HG03159 (cell line): ENCODE data around the gene ZNF480.
"Not testable (repeated sequence)": the region's sequence is repeated elsewhere in the genome, so short reads cannot be mapped to it uniquely, and the experiment has no call there.

ENCODE experiments used
- ATAC-seq: cut with Tn5 transposase; IDR thresholded peaks from one replicate; pipeline ENCODE4 v1.9.1; 2021; ENCODE audit warnings: mild to moderate bottlenecking, moderate library complexity; ENCODE audit not compliant: unreplicated experiment

ZNF480 gene

GRCh38 chr19:52296773-52297600 is at the start of gene ZNF480:
TSS of gene ZNF480 (plus strand) at chr19:52297169. CDS start at chr19:52300413, 3,244 bp downstream.
- no peak for ATAC-seq

DNA sequence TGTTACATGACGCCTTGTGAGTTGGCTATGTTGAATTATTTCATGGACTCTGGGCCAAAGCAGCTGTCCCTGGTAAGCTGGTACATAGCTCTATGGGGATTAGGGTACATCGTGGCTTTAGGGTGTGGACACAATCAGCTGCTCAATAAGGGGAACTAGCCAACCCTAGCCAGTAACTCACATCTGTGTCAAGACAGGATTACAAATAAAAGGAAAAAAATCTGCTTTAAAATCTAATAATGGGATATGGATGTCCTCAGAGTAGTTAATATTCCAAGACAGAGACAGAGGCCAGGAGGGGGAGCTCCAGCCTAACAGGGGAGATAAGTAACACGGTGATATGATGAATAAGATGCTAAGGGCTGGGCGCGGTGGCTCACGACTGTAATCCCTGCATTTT is 48.7 kb upstream of the ZNF480 start:
- ATAC-seq = no peak

DNA sequence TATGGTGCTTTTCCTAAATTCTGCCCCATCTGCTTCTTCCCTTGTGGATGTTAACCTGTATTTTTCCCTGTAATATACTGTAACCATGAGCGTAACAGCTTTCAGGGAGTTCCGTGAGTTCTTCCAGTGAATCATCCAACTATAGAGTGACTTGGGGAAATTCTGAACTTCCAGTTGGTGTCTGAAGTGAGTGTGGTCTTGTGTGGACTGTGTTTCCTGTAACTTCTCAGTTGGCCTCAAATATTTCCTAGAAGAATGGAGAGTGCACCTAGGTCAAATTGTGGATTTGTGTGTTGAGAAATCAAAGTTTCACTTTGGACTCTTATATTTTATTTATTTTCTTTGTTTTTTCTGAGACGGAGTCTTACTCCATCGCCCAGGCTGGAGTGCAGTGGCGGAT is 38.5 kb upstream of the ZNF480 start:
- ATAC-seq = no peak

- ATAC-seq = not testable (repeated sequence)
Measured at GRCh38 chr19:52265556-52265955, 31.4 kb upstream of the ZNF480 start.

DNA sequence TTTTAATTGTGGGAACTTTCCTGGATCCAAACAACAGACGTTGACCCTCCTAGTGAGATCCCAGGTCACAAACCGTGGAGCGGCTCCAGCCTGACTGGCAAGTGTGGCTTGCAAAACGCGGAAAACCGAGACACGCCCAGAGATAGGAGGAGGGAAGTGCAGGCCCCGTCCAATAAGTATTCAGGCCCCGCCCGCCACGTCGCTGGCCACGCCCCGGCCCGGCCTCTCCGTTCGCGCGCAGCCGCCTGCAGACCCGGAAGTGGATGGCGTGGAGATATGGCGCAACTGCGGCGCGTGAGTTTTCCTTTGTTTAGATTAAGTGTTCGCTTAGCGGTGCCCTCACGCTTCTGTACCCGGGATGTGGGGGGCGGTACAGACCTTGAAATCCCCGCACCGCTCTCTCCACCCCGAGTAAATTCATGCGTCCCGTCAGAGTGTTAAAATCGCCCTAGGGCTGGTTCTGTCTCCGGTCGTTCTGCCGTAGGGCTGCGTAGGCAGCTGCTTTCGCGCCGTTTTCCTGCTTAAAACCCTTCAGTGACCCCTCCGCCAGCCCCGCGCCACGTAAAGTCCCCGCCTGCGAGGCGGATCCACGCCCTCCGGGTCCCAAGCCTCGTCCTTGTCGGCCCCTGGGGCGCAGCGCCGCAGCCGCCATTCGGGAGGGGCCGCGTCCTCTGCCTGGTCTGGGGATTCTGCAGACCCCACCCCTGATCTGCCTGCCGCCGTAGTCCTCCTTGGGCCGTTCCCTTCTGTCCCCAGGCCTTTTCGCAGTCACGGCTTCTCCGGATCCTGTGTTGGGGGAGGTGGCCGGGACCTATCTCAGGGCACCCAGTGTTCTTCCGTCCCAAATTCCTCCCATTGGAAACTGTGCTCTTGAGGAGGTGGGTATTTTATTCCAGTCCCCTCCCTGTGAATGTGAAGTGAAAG is 27.4 kb upstream of the ZNF480 start, which contains the start of gene ZNF766:
Gene ZNF766, plus strand, starts transcription at position 250 of the 924 bp plus-strand sequence. Its CDS starts 27 bp downstream, at position 277.
- peak; percentile 98 for ATAC-seq

GRCh38 chr19:52270266-52270885 is 26.6 kb upstream of the ZNF480 start:
- ATAC-seq = no peak

DNA sequence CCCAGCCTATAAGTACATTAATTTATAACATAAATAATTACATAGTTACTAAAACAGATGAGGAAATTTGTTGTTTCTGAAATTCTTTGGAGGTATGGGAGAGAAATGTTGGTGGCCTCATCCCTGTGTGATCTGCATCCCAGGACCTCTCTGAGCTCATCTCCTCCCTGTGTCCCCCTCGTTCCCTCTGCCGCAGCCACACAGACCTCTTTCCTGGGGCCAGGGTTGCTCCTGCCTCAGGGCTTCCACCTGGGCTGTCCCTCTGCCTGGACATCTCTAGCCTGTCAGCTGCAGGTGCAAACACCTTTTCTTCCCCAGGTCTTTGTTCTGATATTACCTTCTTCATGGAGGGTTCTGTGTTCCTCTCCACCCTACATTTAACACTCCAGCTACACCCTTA is 23.7 kb upstream of the ZNF480 start:
- no peak for ATAC-seq

- ATAC-seq = no peak
Measured at GRCh38 chr19:52274191-52274590, 22.8 kb upstream of the ZNF480 start.

- ATAC-seq = no peak
Measured at GRCh38 chr19:52275988-52276387, 21.0 kb upstream of the ZNF480 start.

DNA sequence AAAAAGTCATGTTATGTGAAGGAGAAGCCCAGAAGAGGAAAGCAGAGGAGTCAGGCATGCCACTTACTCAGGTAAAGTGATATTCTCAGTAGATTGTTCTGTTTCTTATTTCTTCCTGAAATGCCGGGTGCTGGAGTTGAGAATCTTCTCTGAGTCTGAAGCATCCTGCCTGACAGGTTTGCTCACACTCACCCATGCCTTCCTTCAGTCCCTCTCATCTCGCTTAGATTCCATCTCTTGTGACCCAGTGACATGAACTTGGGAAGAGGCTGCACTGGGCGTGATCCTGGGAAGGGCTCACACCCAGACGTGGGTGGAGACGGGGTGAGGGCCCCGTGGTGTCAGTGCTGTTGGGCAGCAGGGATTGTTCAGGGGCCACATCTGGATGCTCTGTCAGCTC is 19.5 kb upstream of the ZNF480 start:
- ATAC-seq = no peak

GRCh38 chr19:52286256-52286655 is 10.7 kb upstream of the ZNF480 start:
- ATAC-seq = no peak

DNA sequence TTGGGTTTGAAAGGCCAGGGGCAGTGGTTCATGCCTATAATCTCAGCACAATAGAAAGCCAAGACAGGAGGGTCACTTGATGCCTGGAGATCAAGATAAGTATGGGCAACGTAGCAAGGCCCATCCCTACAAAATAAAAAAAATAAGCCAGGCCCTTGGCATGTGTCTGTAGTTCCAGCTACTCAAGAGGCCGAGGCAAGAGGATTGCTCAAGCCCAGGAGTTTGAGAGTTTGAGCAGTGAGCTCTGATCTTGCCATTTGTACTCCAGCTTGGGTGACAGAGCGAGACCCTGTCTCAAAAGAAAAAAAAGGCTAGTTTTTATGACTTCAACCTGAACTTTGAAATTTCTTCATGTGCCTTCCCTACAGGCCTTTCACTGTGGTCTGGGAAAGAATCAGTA is 5.2 kb upstream of the ZNF480 start:
- ATAC-seq = no peak

DNA sequence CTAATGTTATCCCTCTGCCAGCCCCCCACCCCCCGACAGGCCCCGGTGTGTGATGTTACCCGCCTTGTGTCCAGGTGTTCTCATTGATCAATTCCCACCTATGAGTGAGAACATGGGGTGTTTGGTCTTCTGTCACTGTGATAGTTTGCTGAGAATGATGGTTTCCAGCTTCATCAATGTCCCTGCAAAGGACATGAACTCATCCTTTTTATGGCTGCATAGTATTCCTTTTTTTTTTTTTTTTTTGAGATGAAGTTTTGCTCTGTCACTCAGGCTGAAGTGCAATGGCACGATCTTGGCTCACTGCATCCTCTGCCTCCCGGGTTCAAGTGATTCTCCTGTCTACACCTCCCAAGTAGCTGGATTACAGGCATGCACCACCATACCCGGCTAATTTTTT is 4.0 kb upstream of the ZNF480 start:
- ATAC-seq = not testable (repeated sequence)

DNA sequence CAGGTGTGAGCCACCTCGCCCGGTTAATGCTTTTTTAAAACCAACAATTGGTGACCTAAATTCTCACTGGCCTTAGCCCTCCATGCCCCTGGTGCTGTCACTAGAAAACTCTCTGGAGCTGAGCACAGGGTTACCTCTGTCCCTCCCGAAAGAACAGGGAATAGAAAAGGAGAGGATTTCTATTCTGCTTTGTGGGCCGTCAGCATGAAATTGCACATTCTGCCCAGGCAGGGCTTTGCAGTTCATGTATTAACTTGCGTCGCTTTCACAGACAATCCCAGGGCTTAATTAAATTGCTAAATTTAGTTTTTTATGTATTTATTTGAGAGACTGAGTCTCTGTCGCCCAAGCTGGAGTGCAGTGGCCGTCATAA is 583 bp upstream of the ZNF480 start:
- ATAC-seq = no peak

- ATAC-seq = no peak
Measured at GRCh38 chr19:52297601-52298364, 814 bp downstream of the ZNF480 start.

- no peak for ATAC-seq
Measured at GRCh38 chr19:52307275-52307674, 10.3 kb downstream of the ZNF480 start.

GRCh38 chr19:52322429-52322828 is 25.5 kb downstream of the ZNF480 start:
- no peak for ATAC-seq

- no peak for ATAC-seq
Measured at GRCh38 chr19:52331757-52332156, 34.8 kb downstream of the ZNF480 start.

- ATAC-seq = peak; percentile 27
Measured at GRCh38 chr19:52335768-52336116, 38.8 kb downstream of the ZNF480 start.

GRCh38 chr19:52336117-52336790 is 39.3 kb downstream of the ZNF480 start, which contains the start of gene ZNF610:
TSS of gene ZNF610 (plus strand) at chr19:52336243. CDS start at chr19:52349173, 12,930 bp downstream.
- peak; percentile 73 for ATAC-seq
